ENCODE data around the gene FFAR3.
"Not testable (repeated sequence)": the region's sequence is repeated elsewhere in the genome, so short reads cannot be mapped to it uniquely, and the experiment has no call there.

FFAR3 gene

DNA sequence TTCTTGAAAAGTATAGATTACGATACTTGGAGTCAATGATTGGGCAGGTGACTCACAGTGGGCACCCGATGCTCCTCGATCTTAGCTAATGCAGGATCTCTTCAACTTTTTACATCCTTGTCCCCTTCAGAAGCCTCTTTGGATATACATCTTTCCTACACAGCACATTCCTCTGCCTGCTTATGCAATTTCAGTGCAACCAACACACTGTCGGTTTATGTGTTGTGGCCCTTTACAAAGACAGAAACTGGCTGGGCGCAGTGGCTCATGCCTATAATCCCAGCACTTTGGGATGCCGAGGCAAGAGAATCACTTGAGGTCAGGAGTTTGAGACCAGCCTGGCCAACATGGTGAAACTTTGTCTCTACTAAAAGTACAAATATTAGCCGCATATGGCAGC, 15.2 kb downstream of the FFAR3 start:
- DNase-seq (ENCODE audit: low read depth in 4 of 4, low spot score in 1 of 4) = no peak

DNA sequence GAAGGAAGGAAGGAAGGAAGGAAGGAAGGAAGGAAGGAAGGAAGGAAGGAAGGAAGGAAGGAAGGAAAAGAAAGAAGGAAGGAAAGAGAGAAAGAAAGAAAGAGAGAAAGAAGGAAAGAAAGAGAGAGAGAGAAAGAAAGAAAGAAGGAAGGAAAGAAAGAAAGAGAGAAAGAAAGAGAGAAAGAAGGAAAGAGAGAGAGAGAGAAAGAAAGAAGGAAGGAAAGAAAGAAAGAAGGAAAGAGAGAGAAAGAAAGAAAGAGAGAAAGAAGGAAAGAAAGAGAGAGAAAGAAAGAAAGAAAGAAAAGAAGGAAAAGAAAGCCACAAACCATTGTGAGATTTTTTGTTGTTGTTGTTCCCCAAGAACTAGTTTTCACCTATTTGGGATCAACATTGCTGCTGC, 15.8 kb downstream of the FFAR3 start:
- DNase-seq (ENCODE audit: low read depth in 4 of 4, low spot score in 1 of 4) = not testable (repeated sequence)

DNA sequence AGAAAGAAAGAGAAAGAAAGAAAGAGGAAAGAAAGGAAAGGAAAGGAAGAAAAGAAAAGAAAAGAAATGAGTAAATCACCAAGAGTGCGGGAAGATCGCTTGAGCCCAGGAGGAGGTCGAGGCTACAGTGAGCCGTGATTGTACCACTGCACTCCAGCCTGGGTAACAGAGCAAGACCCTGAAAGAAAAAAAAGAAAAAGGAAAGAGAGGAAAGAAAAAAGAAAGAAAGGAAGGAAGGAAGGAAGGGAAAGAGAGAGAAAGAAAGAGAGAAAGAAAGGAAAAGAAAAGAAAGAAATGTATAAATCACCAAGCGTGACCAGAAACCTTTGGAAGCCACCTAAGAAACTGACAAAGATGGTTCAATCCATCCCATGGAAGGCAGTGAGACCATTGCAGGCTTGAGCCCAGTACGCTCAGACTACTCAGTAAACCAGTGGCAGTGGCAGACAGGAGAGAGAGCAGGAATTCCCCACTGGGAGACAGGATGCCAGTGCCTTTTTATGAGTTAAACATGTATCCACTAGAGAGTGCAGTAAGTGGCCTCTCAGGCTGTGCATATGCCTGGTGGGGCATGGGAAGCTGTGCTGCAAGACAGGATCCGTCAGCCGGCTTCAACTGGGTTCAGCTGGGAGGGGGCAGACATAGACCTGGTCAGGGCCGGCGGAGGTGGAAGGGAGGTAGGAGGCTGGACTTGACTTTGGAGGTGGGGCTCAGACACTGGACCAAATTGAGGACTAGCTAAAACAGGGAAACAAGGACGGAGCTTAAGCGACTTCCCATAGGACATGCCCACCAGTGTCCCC, 17.4 kb downstream of the FFAR3 start:
- no peak for DNase-seq (ENCODE audit: low read depth in 4 of 4, low spot score in 1 of 4)

DNA sequence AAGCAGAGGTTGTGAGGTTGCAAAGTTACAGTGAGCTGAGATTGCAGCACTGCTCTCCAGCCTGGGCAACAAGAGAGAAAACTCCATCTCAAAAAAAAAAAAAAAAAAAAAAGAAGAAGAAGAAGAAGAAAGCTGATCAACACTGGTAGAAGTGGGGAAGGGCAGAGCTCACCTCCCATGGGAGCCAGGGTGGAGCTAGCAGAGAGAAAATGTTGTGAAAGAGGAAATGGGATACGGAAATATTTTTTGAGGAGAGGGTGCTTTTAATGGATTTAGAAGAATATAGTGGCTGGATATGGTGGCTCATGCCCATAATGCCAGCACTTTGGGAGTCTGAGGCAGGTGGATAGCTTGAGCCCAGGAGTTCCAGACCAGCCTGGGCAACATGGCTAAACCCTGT, 19.4 kb downstream of the FFAR3 start:
- DNase-seq (ENCODE audit: low read depth in 4 of 4, low spot score in 1 of 4) = no peak

DNA sequence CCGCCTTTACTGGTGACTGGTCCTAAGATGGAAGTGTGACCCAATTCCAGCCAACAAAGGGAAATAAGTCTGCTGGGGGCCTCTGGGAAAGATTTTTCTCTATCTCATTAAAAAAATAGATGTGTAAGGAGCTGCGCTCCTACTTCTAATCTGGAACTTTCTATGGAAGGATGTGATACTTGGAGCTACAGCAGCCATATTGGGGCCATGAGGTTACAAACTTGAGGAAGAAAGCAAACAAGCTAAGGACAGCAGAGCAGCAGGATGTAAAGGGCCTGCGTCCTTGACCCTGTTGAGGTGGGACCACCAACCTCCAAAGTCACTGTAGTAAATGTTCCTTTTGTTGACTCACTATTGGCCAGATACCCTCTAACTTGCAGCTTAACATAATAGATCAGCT, 20.1 kb downstream of the FFAR3 start:
- no peak for DNase-seq (ENCODE audit: low read depth in 4 of 4, low spot score in 1 of 4)

DNA sequence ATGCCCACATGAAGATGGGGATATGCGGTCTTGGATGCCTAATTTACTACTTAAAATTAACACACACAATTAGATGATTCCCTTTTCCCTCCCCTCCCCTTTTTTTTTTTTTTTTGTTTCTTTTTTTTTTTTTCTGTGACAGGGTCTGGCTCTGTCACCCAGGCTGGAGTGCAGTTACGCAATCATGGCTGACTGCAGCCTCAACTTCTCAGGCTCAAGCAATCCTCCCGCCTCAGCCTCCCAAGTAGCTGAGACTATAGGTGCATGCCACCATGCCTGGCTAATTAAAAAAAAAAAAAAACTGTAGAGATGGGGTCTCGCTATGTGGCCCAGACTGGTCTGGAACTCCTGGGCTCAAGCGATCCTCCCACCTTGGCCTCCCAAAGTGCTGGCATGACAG, 21.3 kb downstream of the FFAR3 start:
- DNase-seq (ENCODE audit: low read depth in 4 of 4, low spot score in 1 of 4) = not testable (repeated sequence)

DNA sequence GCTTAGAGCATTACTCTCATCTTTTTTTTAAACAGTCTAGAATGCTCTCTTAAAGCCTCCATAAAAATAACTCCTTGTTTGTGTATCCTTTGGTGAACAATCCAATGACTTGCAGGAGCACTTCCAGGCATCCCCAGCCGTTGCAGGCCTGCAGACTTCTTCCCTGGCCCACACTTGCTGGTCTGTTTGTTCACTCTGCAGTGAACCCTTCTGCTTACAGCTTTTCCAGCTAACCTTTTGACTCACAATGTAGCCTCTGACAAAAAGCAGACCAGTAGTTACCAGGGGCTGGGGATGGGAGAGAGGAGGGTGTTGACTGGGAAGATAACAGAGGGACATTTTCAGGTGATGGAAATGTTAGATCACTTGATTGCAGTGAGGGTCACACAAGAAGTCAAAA, 21.7 kb downstream of the FFAR3 start:
- no peak for DNase-seq (ENCODE audit: low read depth in 4 of 4, low spot score in 1 of 4)

DNA sequence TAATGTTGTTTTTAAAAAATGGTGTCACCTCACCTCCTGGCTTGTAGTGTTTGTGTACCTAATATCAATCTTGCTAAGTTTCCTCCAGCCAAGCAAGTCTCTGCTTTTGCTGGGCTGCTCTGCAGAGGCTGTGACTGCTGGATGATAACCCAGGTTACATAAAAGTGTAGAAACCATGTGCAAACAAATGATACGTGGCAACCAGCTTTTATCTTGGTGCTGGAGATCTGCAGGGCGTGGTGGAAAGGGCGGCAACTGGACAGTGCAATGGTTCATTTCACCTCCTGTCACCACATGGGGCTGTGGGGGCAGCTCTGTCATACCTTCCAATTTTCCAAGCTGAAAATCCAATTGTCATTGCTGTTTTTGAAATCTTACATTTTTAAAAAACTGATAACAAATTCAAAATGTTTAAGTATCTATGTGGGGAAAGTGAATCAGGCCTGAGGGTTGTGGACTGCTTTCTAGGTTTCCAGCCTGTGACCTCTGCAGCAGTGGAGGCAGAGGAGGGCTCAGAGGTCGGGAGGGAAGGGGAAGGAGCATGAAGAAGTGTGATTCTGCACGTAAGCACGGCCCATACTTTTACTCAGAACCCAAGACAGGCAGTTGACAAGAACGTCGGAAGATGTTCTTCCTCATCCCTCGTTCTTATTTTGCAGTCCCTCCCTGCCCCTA, 22.3 kb downstream of the FFAR3 start:
- no peak for DNase-seq (ENCODE audit: low read depth in 4 of 4, low spot score in 1 of 4)

DNA sequence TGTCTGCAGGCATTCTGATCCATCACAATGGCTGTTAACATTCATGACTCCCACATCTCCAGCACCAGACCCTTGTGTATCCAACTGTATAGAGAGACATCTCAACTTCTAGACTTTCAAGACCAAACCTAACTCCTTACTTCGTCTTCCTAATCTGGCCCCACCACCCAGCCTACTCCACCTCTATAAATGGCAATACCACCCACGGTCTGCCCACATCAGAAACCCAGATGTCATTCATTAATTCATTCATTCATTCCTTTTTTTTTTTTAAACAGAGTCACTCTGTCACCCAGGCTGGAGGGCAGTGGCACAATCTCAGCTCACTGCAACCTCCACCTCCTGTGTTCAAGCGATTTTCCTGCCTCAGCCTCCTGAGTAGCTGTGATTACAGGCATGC, 23.1 kb downstream of the FFAR3 start:
- no peak for DNase-seq (ENCODE audit: low read depth in 4 of 4, low spot score in 1 of 4)

DNA sequence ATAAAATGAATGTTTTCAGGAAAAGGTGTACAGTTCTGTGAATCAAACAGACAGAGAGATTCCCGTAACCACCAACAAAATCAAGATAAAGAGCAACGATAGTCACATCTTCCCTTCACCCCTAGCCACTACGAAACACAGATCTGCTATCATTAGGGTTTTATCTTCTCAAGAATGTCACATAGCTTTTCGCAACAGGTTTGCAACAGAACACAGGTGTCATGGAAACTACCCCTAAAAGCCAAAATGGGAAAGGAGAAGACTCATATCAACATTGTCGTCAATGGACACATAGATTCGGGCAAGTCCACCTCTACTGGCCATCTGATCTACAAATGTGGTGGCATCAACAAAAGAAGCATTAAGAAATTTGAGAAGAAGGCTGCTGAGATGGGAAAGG, 23.7 kb downstream of the FFAR3 start:
- DNase-seq (ENCODE audit: low read depth in 4 of 4, low spot score in 1 of 4) = no peak

DNA sequence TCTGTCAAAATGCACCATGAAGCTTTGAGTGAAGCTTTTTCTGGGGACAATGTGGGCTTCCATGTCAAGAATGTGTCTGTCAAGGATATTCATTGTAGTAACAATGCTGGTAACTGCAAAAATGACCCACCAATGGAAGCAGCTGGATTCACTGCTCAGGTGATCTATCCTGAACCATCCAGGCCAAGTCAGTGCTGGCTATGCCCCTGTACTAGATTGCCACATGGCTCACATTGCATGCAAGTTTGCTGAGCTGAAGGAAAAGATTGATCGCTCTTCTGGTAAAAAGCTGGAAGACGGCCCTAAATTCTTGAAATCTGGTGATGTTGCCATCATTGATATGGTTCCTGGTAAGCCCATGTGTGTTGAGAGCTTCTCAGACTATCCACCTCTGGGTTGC, 25.3 kb downstream of the FFAR3 start:
- no peak for DNase-seq (ENCODE audit: low read depth in 4 of 4, low spot score in 1 of 4)

DNA sequence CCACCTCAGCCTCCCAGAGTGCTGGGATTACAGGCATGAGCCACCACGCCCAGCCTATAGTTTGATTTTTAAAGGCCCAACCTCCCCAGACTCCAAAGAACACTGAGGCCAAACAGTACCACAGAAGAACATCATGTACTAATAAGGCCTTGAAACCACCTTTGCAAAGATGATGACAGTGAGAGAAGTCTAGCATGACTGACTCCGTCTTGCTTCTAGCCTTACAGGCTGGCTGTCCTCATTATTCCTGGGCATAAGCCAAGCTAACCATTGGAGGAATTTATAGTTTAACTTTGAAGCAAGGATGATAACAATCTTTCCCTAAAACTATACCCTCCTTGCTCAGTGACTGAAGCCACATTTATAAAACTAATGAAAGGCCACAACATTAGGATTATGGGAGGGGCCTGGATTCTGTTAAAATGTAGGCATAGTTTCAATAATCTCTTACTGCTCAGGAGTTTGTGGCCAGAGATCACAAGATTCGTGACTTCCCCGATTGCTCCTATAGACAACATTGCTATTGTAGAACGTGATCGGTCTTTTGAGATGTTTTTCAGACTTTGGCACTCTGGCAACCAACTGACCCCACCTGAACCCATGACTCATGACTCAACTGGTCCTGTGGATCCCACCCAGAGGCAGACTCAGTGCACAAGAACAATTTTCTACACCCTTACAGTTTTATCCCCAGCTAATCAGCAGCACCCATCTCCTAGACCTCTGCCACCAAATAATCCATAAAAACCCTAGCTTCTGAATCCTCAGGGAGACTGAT, 30.2 kb downstream of the FFAR3 start:
- DNase-seq (ENCODE audit: low read depth in 4 of 4, low spot score in 1 of 4) = no peak

DNA sequence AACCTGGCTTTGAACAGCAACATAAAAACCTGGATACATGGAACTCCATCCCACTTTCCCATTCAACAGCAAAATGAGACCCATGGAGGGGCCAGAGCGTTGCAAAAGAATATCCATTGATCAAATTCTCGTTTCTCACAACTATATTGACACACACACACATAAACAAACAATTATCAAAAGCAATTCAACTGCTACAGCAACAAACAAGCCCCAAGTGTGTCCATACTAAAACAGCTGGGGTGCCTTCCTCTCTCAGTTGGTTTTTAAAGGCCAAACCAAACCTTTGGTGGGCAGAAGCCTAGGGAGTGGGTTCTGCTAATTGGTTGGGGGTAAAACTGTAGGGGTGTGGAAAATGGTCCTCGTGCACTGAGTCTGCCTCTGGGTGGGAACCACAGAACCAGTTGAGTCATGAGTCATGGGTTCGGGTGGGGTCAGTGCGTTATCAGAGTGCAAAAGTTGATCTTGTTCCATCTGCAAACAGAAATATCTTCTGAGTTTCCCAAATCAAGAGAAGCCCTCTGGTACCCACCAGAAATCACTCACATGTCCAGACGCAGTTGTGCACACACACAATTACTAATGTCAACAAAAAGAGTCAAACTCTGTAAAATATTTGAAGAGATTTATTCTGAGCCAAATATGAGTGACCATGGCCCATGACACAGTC, 31.1 kb downstream of the FFAR3 start:
- DNase-seq (ENCODE audit: low read depth in 4 of 4, low spot score in 1 of 4) = no peak

DNA sequence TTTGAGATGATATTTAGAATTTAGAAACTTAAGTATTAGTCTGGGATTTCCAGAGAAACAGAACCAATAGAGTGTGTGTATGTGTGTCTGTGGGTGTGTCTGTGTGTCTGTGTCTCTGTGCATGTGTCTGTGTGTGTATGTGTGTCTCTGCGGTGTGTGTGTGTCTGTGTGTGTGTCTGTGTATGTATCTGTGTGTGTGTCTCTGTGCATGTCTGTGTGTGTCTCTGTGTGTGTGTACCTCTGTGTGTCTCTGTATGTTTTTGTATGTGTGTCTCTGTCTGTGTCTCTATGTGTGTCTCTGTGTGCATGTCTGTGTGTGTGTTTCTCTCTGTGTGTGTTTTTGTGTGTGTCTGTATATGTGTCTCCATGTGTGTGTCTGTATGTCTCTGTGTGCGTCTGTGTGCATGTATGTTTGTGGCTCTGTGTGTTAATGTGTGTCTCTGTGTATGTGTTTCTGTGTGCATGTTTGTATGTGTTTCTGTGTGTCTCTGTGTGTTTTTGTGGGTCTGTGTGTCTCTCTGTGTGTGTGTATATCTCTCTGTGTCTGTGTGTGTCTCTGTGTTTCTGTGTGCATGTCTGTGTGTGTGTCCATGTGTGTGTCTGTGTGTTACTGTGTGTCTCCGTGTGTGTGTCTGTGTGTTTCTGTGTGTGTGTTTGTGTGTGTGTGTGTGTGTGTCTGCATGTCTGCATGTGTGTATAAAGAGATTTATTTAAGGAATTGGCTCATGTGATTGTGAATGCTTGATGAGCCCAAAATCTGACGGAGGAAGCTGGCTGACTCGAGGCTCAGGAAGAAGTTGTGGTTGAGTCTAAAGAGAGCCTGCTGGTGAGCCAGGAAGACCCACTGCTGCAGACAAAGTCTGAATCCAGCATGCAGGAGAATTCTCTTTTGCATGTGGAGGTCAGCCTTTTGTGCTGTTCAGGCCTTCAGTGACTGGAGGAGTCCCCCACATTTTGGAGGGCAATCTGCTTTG, 34.8 kb downstream of the FFAR3 start:
- no peak for DNase-seq (ENCODE audit: low read depth in 4 of 4, low spot score in 1 of 4)

DNA sequence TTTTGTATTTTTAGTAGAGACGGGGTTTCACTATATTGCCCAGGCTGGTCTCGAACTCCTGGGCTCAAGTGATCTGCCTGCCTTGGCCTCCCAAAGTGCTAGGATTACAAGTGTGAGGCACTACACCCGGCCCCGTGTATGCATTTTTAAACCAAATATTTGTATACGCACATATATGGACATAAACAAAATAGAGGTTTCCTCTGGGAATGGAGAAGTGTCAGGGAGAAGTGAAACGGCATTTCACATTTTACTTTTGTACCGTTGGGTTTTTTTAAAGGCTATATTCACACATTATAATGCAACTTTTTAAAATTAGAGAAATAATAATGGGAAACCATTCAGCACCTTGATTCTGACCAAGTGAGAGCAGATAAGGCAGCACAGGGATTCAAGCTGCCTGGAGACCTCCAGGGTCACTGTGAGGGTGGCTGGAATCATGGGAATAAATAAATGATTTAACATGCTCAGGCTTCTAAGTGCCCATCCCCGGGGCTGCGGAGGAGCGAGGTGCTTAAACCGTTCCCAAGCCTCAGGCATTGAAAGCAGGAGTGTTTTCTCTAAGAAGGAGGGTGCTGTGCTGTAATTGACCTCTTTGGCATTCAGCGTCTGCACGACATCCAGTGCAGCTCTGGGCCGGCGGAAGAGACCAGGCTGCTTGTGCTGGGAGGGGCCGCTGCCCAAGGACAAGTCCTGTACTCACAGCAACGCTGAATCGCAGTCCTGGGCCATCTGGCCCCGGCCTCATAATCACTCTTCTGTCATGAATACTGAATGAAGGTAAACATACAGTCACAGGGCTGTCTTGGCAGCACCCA, 37.3 kb downstream of the FFAR3 start:
- no peak for DNase-seq (ENCODE audit: low read depth in 4 of 4, low spot score in 1 of 4)

DNA sequence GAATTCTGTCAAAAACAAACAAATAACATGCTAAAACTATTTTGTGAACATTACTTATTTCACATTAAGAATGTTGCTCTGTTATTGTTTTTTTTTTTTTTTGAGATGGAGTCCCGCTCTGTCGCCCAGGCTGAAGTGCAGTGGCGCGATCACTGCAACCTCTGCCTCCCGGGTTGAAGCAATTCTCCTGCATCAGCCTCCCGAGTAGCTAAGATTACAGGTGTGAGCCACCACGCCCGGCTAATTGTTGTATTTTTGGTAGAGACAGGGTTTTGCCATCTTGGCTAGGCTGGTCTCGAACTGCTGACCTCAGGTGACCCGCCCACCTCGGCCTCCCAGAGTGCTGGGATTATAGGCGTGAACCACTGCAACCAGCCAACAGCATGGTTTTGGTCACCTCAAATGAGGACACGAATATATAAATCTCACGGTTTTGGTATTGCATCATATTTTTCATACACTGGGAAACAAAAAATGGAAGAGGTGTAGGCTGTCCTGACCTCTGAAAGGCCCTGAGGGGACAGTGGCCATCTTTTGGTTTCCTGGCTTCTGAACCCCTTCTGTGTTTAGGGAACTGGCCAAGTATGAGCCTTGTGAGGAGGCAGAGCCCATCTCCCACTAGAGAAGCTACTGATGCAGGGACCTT, 38.1 kb downstream of the FFAR3 start:
- no peak for DNase-seq (ENCODE audit: low read depth in 4 of 4, low spot score in 1 of 4)

DNA sequence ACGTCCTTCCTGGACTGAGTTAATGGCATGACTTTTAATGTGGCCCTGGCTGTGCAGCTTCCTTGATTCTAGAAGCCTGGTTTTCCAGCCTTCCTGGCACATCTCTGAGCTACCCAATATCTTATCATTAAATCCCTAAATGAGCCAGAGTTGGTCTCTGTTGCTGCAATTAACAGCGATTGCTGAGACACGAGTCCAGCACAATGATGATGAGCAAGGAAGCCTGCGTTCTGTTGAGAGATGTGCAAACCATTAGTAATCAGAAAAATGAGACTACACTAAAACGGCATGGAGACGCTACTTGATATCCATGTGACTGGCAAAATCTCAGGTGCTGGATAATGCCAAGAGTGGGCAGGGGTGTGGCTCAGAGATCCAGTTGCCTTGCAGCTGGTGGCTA, 38.8 kb downstream of the FFAR3 start:
- no peak for DNase-seq (ENCODE audit: low read depth in 4 of 4, low spot score in 1 of 4)

DNA sequence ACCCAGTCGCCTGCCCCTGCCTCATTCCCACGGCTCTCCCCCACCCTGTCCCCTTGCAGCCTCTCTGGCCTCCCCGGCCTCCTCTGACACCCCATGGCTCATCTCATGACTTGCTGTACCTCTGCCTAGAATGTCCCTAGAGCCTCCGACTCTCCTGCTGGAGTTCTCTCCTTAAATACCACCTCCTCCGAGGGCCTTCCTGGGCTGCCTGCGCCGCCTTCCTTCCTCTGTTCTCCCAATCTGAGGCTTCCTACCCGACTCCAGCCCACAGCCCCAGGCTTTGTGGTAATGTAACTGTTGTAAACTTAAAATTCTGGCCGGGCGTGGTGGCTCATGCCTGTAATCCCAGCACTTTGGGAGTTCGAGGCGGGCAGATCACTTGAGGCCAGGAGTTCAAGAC, 40.3 kb downstream of the FFAR3 start:
- DNase-seq (ENCODE audit: low read depth in 4 of 4, low spot score in 1 of 4) = no peak

DNA sequence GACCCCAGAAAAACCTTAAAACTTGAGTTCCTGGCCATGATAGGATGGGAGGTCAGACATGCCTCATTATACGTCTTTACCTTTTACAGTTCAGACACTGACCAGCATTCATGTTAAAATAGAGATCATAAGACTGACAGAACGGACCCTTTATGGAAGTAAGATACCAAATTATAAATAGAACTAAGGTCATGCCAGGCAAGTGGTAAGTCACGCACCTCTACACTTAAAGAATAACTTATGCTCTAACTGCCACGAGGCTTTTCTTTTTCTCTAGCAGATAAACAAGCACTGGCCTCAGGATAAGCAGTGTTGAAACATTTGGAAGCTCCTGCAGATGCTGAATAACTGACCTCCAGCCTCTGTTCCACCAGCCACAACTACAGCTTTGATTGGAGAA, 41.0 kb downstream of the FFAR3 start:
- DNase-seq (ENCODE audit: low read depth in 4 of 4, low spot score in 1 of 4) = no peak

Measured in stimulated activated CD4-positive, alpha-beta T cell treated with anti-CD3 and anti-CD28 coated beads, Interleukin-1b, Interleukin-23, amount 100 ng/mL, for 24 hours (primary cell).